ENCODE data around the gene DLGAP4.
"Not testable (repeated sequence)": the region's sequence is repeated elsewhere in the genome, so short reads cannot be mapped to it uniquely, and the experiment has no call there.

DLGAP4 gene

DNA sequence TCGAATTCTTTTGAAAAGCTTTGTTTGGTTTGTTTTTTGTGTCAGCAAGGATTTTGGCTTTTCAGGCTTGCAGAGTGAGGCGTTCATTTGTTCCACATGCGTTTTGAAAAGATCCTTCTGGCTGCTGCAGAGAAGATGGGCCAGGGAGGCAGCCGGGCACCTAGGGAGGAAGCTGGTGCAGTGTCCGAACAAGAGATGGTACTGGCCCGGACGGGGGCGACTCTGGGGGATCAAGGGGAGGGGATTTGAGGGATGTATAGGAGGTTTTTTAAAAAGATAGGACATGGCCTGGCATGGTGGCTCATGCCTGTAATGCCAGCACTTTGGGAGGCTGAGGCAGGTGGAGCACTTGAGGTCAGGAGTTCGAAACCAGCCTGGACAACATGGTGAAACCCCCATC is 55.3 kb downstream of the DLGAP4 start:
- DNase-seq: no peak

DNA sequence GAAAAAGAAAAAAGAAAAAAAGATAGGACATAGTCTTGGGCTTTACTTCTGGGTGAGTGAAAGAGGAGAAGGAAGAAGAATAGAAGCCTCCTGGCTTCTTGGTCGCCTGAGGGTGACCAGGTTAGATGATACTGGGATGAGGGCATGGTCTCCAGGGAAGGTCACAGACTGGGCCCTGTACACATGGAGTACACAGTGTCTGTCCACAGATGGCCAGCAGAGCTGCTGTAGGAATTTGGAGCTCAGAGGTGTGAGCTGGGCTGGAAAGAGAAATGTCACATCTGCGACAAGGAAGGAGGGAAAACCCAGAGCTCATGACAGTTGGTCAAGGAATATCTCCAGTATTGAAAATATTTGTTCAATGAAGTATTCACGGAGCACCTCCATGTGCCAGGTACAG is 56.1 kb downstream of the DLGAP4 start:
- no peak for DNase-seq

DNA sequence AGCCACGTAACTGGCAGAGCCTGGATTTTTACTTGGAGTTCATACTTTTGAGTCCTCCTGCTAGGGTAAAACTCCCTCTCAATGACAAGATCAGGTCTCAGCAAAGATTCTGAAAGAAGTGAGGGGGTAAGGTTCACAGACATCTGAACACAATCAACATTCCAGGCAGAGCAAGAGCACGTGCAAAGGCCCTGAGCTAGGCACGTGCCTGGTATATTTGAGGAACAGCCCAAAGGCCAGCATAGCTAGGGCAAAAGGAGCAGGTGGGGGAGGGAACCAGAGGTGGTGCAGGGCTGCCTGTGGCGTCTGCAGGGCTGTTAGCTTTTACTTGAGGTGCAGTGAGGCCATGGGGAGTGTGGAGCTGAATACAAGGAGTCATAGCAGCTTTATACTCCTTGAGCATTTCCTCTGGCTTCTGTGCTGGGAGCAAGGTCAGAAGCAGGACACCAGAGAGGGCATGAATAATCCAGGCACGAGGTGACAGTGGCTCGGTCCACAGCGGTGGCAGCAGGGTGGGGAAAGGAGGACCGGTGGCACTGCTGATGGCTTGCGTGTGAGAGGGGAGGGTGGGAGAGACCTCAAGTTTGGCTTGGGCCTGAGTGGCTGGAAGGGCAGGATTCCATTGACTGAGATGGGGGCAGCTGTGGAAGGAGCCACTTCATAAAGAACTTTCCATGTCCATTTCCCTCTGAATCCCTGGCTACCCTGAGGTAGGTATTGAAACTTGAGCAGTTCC is 57.0 kb downstream of the DLGAP4 start:
- DNase-seq: no peak

DNA sequence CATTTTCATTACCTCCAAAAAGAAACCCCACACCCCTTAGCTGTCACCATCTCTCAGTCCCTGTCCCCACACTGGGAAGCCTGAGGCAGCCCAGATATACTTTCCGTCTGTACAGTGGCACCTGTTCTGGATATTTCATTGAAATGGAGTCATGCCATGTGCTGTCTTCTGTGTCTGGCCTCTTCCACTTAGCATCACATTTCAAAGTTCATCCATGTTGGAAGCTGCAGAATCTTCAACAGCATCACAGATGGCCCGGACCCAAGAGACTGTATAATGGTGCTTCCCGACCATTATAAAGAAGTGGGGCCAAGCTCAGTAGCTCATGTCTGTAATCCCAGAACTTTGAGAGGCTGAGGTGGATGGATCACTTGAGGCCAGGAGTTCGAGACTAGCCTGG is 58.4 kb downstream of the DLGAP4 start:
- DNase-seq: no peak

DNA sequence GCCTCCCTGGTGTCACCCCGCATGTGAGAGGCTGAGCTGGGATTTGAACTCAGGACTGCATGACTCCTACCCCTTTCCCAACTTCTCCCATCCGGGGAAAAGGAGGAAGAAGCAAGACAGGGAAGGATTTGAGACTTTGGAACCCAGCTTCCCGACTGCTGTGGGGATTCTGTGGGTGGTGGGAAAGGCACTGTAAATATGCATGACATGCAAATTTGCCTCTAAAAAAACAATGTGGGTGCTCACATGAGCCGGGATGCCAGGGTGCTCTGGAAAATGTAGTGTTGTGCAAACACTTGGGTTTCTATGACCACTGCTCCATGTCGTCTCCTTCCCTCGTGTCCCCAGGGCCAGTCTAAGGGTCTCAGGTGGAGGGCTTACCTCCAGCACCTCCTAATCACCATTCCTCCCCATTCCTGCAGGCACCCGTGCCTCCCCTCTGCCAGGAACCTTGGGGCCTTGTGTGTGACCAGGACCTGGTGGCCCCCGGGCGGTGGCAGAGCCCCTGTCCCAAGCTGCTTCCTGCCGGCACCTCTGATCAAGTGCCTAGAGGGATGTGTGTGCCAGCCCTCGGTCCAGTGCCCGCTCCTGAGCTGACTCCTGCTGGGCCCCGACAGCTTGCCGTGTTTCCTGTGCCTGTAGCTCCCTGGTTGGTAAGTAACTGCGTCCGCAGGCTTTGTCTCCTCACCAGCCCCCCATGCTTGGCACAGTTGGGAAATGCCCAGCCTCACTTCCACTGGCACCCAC is 60.7 kb downstream of the DLGAP4 start:
- DNase-seq: no peak

DNA sequence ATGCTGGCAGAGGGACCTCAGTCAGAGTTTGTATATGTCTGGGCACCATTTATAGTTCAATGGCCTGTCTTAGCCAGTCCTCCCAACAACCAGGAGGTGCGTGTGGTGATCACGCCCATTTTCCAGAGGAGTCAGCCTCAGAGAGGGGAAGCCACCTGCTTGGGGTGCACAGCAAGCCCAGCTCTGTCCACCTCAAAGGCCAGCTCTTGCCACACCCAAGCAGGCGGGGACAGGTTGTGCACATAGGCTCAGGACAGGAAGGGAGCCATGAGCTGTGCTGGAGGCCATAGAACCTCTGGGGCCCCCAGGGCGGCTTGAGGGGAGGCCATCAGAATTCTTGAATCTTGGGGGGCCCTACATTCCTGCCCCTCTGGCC is 61.2 kb downstream of the DLGAP4 start:
- DNase-seq: no peak

DNA sequence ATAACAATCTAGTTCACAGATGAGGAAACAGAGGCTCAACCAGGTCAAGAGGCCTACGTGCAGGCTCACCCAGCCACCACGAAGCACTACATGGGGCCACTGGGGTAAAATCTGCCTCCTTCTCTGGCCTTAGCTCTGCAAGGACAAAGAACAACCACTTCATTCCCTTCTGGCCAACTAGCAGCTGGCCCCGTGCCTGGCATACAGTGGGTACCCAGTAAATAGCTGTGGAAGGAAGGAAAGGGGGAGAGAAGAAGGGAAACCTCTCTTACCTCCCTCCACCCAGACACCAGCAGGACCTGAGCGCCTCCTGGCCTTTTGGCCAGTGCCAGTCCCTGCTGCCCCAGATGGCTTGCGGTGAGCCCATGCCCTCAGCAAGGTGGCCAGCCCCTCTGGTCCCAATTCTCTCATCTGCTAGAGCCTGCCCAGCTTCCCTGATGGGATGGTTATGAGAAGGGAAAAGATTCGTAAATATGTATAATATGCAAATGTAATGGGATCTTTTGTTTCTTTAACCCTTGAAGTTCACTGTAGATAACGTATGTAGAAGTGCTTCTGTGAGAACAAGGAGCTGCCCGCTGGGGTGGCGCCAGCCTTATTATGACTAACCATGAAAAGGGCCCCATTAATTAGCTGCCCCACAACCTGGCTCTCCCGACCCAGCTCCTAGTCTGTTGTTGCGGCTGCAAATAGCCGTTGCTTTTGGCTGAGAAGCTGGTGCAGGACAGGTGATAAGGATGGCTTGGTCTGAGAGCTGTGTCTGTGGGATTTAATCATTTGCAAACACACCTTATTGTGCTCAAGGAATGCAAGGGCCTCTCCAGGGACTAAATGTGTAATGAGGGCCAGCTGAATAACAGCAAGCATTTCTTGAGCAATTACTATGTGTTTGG is 62.0 kb downstream of the DLGAP4 start:
- DNase-seq: no peak

DNA sequence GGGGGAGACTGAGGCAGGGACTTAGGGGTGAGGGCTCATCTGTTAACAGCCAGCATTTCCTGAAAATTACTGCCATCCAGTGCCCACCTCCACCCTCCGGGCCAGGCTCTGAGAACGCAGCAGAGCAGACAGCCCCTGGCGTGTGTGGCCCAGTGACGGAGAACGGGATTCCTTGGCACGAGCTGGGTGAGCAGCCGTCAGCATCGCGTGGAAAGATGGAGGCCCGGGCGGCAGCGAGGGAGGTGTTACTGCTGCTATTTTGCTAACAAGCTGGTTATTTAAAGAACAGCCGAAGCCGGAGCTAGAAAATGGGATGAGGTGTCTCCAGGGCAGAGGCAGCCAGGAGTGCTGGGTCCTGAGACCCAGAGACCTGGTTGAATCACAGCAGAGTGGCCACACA is 62.7 kb downstream of the DLGAP4 start:
- no peak for DNase-seq

DNA sequence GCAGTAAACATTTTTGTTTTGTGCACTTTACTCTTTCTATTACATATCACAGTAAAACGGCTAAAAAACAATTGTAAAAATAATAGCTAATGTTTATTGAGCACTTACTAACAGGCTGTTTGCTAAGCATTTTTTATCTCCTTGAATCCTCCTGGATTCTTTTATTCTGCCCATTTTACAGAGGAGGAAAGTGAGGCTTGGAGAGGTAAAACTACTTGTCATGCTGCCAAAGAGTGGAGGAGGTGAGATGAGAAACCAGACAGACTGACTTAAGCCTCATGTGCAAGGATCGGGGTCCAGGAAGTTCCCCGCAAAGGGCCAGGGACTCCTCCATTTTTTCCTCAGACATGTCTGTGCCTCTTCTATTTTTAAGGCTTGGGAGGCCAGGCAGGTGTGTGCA is 63.6 kb downstream of the DLGAP4 start:
- DNase-seq: no peak

DNA sequence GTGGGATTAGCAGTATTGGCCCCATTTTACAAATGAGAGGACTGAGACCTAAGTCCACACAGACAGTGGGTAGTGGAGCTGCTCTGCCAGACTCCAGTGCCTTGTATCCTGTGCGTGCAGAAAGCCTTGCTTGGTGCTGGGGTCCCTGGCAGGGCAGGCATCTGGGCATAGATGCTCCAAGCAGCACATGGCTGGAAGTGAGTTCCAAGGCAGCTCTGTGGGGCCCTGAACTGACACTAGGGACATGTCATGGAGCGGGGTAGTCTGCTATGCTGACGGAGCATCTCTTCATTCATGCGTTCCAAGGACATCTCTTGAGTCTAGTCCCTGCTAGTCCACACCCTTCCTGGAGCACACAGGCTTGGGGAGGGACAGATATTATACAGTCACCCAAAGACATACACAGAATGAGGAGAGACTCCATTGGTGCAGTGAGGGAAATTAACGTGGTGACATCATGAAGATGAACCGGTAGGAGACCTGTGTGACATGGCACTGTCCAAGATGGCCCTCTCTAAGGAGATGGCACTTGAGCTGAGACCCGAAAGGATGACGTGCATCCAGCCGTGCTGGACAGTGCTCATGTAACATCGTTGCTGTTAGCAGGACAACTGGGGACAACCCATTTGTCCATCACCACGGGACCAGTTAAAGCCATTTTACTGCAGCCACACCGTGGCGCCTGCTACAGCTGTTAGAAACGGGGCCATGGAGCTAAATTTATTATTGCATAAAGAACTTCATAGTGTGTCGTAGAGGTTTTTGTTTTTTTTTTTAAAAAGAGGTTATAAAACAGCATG is 65.1 kb downstream of the DLGAP4 start:
- no peak for DNase-seq

DNA sequence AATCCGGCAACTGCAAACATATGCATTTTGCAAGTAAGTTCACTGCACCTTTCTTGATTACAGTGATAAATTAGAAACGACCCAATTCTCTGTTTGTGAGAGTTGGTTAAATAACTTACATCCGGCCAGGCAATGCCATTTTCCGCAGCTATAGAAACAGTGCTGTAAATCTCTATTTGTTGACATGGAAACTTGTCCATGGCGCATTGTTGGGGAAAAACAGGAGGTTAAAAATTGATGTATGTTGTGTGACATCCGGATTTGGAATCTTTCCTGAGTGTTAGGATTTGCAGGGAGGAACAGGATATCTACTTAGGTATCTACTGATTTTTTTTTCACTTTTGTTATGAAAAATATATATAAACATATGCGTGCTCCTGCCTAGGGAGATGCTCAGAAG is 66.5 kb downstream of the DLGAP4 start:
- no peak for DNase-seq

DNA sequence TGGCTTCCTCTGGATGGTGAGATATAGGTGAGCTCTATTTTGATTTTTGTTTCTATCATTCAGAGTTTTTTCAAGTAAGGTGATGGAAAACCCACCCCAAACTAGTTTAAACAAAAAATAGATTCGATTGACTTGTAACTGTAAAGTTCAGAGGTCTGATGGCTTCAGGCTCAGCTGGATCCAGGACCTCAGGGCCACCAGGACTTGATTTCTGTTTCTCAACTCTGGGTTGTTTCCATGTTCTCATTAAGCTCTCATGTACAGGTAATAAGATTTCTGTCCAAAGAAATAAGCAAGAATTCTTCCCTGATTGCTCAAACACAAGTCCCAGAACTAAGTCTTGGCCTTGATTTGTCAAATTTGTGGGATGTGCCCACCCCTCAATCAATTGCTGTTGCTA is 67.0 kb downstream of the DLGAP4 start:
- DNase-seq: no peak

DNA sequence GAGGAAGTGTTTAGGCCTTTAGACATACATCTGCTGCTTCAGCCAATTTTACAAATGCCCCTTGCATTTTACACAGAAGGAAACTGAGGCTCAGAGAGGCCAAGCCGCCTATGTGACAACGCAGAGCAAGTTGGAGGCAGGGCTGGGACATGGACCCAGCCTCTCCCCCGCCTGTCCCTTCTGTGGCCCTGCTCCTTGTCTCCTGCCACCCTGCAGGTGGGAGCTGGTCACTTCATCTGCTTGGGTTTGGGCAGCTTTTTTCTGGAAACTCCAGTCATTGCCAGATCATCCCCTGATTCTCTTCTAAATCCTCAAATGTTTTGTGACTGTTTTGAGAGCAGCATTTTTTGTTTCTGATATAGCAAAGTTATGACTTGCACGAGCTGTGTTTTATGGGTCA is 68.9 kb downstream of the DLGAP4 start:
- DNase-seq: no peak

DNA sequence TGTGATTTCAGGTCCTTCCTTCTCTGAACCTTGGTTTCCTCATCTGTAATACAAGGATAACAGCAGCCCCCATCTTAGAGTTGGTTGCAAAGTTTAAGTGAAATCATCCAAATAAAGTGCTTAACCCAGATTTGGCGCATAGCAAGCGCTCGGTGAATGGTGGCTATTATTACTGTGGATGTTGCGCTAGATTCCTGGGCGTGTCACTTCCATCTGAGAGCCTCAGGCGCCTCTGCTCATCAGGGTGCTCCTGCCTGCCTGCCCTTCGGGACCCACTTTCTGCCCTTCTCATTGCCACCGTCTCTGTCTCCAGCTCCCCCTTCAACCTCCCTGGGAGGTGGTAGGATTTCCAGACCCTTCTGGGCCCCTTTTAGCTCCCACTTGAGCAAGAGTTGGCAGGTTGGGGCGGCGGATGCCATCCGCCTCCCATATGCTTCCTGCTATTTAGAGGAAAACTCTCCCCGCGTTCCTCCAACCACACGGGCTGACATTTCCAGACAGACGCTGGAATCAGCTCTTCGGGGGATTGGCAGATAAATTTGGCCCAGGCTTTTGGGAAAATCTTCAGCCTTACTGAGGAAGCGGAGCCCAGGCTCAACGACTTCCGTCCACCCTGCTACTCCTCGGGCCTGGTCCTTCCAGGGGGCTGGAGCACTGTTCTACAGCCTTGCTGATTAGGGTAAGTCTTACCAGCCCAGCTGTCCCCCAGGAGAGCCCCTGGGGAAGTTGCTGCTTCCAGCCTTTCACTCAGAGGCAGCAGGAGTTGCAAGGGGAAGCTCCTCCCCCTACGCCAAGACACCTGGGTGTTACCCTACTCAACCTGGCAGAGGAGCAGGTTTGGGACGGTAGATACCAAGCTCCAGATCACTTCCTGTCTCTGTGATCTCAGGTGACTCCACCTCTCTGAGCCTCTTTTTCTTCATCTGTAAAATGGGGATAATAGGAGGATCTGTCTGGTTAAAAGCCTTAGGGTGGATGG is 71.5 kb downstream of the DLGAP4 start:
- DNase-seq: no peak

DNA sequence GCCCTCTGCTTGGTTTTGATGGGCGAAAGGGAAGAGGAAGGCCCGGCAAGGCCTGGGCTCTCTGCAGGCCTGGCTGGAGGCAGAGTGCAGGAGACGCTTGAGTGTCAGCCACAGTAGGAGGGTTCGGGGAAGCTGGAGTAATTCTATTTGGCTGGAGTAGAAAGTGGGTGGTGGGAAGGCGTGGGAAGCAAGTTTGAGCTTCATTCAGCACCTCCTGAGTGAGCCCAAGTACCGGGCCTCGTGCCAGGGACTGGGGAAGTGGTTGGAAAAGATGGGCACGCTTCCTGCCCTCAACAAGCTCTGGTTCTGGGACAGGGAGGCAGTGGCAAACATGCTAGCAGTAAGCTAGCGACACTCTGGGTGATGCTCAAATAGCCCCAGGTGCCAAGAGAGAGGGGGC is 72.5 kb downstream of the DLGAP4 start:
- DNase-seq: no peak

DNA sequence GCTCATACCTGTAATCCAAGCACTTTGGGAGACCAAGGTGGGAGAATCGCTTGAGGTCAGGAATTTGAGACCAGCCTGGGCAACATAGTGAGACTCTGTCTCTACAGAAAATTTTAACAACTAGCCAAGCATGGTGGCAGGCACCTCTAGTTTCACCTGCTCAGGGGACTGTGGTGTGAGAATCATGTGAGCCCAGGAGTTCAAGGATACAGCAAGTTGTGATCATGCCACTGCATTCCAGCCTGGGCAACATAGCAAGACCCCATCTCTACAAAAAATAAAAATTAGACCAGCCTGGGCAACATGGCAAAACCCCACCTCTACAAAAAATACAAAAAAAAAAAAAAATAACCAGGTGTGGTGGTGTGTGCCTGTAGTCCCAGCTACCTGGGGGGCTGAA is 73.8 kb downstream of the DLGAP4 start:
- not testable (repeated sequence) for DNase-seq

DNA sequence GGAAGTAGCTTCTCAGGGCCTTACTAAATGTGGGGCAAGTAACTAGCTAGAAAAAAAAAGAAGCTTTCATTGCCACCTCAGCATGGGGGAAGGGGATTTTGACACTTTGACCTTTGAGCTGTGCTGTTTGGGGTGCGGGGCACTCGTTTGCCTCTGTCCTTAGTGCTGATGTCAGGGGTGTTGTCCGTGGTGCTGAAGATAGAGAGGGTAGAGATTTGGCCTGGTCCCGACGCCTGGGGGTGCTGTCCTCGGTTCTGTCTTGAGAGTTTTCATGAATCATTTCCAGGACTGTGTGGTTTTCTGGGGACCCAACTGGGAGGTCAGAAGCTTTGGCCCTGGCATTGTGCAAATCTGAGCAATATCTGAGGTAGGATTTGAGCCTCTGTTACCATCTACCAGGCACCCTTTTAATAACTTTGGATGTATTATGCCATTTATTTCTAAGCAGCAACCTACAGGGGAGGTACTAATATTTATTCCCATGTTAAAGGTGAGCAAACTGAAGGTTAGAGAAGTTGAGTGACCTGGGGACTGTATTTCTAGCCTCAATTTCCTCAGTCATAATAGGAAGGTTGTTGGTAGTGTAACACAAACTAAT is 78.0 kb downstream of the DLGAP4 start:
- no peak for DNase-seq

DNA sequence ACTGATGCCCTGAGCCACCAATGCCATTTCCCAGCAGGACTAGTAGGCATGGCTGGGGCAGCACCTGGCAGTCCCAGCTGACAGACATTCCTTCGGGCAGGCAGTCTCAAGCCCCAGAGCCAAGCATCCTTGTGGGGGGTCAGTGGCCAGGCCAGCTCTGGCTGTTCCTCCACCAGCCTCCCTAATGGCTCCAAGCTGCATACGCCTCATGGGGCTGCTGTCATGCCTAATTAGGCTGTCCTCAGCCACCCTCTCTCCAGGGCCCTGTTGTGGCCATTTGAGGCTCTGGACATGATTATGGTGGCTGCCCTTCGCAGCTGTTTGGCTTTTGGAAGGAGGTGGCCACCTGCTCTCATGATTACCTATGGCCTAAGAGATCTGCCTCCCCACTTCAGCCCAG is 79.4 kb downstream of the DLGAP4 start:
- no peak for DNase-seq

DNA sequence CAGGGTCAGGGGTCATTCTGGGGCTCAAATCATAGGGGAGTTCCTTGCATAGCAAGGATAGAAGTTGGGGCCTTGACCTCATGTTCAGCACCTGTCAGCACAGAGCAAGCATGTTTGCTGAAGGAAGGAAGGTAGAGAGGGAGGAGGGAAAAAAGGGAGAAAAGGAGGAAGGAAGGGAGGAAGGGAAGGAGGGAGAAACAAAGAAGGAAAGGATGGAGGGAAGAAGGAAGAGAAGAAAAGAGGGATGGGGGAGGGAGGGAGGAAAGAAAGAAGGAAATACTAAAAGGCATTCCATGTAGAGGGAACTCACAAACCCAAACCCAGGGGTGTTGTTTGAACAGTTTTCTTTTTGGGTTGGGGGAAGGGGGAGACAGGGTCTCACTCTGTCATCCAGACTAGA is 80.1 kb downstream of the DLGAP4 start:
- no peak for DNase-seq

DNA sequence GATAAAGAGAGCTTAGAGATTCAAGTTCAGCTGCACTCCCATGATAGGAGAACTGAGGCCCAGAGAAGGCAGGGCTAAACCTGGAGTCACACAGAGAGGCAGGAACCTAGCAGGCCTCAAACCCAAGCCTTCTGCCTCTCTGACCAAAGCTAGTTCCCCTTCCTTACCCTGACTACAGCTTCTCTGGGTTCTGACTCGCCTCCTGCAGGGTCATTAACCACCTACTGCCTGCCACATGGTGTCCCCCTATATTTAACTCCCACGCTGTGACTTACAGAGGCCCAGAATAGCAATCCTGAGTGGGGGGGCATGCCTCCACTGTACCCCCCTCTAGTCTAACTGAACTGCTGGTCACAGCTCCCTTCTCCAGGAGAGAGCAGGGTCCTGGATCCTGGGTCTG is 84.1 kb downstream of the DLGAP4 start:
- no peak for DNase-seq

DNA sequence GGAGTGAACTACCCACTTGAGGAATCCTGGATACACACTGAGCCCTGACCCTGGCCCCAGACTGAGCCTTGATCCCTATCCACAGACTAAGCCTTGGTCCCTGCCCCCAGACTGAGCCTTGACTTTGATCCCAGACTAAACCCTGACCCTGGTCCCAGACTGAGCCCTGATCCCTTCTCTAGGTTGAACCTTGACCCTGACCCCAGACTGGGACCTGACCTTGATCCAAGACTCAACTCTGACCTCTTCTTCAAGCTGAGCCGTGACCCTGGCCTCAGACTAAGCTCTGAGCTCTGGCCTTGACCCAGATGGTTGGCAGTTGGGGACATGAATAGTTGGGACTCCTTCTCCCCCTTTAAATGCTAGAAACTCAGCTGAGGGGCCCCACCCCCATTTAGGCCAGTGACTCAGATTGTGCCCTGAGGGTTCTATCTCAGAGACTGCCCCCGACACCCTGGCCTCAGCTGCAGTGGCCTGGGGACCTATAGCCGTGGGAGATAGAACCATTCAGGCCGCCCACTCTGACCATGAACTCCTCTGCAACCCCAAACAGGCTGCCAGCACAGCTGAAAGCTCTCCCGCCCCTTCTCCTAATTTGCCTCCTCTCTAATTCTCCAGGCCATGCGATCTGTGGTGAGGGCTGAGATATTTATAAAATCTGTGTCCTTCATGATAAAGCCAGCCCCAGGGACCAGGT is 84.7 kb downstream of the DLGAP4 start:
- no peak for DNase-seq
